CD8-positive, alpha-beta memory T cell (primary cell): ENCODE data around the gene CCDC160. TPM values are rescaled to one million over a fixed set of nuclear protein-coding genes. Genes with fewer than 3 reads are reported as not detected.

Source experiments
- polyA plus RNA-seq: library from polyadenylated mRNA; unstranded; fragments of 300-500 nt; fragmentation: Illumina TruSeq; gene quantifications from one replicate; pipeline ENCODE4 v1.2.3, GENCODE V29; 2021
- total RNA-seq, 2 experiments: library from RNA; stranded (reverse); gene quantifications; one replicate each; pipeline ENCODE4 v1.2.3, GENCODE V29; 2021

CCDC160 gene
- total and polyA plus RNA-seq, 3 experiments from 2014 or later, result not detected

Other genes starting within 250 kb of the CCDC160 start
- 10 to 100 TPM; 61.4 TPM for gene PHF6, start 136.1 kb downstream of the CCDC160 start, total RNA-seq
- gene PHF6, start 136.1 kb downstream of the CCDC160 start, polyA plus RNA-seq, result 20.3 TPM
- gene HPRT1, start 223.0 kb downstream of the CCDC160 start, total RNA-seq, result 10 to 100 TPM; 82.4 to 84.5 TPM
- 67.1 TPM for gene HPRT1, start 223.0 kb downstream of the CCDC160 start, polyA plus RNA-seq